ENCODE data around the gene BTG2.
A peak's percentile ranks its signal among the peaks of the same experiment; 100 is the strongest.

Gene BTG2

DNA sequence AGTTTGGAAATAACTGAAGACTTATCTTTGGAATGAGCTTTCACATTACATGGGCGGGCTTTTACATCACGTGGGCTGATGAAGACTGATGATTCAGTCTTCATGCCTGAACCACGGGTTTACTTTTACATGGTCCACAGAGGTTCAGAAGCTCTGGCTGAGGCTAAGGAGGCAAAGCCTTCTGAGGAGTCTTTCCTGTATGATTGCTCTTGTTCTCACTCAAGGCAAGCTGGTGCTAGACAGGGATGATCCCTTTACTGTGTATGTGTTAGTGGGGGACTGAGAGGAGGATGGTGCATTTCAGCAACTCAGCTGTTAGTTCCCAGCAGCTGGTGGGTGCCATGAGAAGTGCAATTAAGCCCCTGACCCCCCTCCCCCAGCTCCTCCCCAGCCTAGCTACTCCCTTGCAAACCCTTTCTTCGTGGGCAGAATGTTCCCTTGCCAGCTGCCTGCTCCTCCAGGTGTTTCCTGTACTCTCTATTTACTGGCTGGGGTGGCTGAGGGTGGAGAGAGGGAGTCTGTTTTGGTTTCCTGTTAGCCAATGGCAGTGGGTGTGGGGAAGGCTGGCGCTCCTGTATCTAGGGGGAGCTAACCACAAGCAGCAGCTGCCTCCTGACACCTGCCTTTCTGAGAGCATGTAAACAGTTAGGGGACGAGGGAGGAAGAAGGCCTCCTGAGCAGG lies 15.4 kb downstream of the BTG2 start:
- peaks cover 66% of the 10 kb centered on the region for H3F3A ChIP-seq (ENCODE audit: insufficient read depth, low read length)
- no peaks in the 10 kb centered on the region for H3K36me3 ChIP-seq (replicated peaks; ENCODE audit: insufficient read depth, low read length)
- H3K4me2 ChIP-seq (ENCODE audit: low read depth, low read length), result peak overlapping the region; percentile 95
- H3K27ac ChIP-seq (ENCODE audit: low read length), result peak overlapping the region; percentile 91
- H3K27me3 ChIP-seq (replicated peaks; ENCODE audit: insufficient read depth, low read length), result no peaks in the 10 kb centered on the region
- DNase-seq, result peak; percentile 100
- H4K20me1 ChIP-seq (ENCODE audit: insufficient read depth, low read length), result no peaks in the 10 kb centered on the region
- TF ChIP-seq EZH2 (optimal IDR thresholded peaks at IDR 0.05; ENCODE audit: low read depth, low read length), result no peak
- H3K4me3 ChIP-seq (ENCODE audit: low read length), result peak overlapping the region; percentile 31
- no peaks in the 10 kb centered on the region for H3K9me3 ChIP-seq (replicated peaks; ENCODE audit: insufficient read depth, low read length)
- peaks cover 67% of the 10 kb centered on the region for H3K4me1 ChIP-seq (ENCODE audit: low read length)
- H3K79me2 ChIP-seq (ENCODE audit: low read length), result peaks cover 33% of the 10 kb centered on the region
- H3K9me2 ChIP-seq (replicated peaks; ENCODE audit: insufficient read depth, low read length), result no peaks in the 10 kb centered on the region
- peak overlapping the region; percentile 57 for H3K9ac ChIP-seq (ENCODE audit: low read length)
- peak overlapping the region; percentile 13 for H2AFZ ChIP-seq (ENCODE audit: low read length)

DNA sequence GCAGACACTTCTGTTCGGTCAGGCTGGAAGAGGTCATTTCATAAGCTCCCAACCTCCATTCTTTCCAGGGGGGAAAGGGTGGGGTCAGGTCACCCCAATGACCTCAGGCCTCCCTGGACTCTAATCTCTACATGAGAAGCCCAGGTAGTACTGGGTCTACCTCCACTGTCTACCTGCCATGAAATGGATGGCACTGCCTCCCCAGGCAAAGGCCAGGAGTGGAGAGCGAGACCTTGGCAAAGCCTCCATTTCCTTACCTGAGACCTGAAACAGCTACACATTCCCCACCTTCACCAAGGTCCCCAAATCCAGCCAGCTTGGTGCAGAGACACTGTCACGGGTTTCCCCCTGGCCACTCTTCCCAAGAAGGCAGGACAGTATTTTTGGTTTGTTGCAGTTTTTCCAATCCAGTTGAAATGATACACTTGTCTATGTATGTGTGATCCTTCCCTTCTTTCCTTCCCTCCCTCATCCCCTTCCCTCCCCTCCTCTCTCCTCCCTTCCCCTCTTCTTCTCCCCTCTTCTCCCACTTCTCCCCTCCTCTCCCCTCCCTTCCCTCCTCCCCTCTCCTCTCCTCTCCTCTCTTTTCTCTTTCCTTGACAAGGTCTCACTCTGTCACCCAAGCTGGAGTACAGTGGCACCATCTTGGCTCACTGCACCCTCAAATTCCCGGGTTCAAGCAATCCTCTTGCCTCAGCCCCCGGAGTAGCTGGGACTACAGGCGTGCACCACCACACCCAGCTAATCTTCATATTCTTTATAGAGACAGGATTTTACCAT lies 16.1 kb downstream of the BTG2 start:
- DNase-seq, result no peak
- Histone ChIP-seq H3K4me3 (ENCODE audit: low read length) (peak overlapping the region; percentile 6; the same call in 1 of the 2 replicates), H3F3A (ENCODE audit: insufficient read depth, low read length) (peaks cover 73% of the 10 kb centered on the region), H3K27ac (ENCODE audit: low read length) (peak overlapping the region; percentile 91), H3K9me2 (replicated peaks; ENCODE audit: insufficient read depth, low read length) (no peaks in the 10 kb centered on the region), H2AFZ (ENCODE audit: low read length) (no peak overlapping the region), H3K4me1 (ENCODE audit: low read length) (peaks cover 75% of the 10 kb centered on the region), H4K20me1 (ENCODE audit: insufficient read depth, low read length) (no peaks in the 10 kb centered on the region), H3K9me3 (replicated peaks; ENCODE audit: insufficient read depth, low read length) (no peaks in the 10 kb centered on the region), H3K4me2 (ENCODE audit: low read depth, low read length) (peak overlapping the region; percentile 95), H3K9ac (ENCODE audit: low read length) (peak overlapping the region; percentile 57), H3K27me3 (replicated peaks; ENCODE audit: insufficient read depth, low read length) (no peaks in the 10 kb centered on the region), H3K36me3 (replicated peaks; ENCODE audit: insufficient read depth, low read length) (no peaks in the 10 kb centered on the region), H3K79me2 (ENCODE audit: low read length) (peaks cover 37% of the 10 kb centered on the region)
- TF ChIP-seq EZH2phosphoT487 (IDR thresholded peaks at IDR 0.05; ENCODE audit: low read length) (no peak), EZH2 (optimal IDR thresholded peaks at IDR 0.05; ENCODE audit: low read depth, low read length) (no peak)
- TF ChIP-seq, protein P1, sequence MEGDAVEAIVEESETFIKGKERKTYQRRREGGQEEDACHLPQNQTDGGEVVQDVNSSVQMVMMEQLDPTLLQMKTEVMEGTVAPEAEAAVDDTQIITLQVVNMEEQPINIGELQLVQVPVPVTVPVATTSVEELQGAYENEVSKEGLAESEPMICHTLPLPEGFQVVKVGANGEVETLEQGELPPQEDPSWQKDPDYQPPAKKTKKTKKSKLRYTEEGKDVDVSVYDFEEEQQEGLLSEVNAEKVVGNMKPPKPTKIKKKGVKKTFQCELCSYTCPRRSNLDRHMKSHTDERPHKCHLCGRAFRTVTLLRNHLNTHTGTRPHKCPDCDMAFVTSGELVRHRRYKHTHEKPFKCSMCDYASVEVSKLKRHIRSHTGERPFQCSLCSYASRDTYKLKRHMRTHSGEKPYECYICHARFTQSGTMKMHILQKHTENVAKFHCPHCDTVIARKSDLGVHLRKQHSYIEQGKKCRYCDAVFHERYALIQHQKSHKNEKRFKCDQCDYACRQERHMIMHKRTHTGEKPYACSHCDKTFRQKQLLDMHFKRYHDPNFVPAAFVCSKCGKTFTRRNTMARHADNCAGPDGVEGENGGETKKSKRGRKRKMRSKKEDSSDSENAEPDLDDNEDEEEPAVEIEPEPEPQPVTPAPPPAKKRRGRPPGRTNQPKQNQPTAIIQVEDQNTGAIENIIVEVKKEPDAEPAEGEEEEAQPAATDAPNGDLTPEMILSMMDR (IDR thresholded peaks at IDR 0.05; ENCODE audit: low read length), result no peak

DNA sequence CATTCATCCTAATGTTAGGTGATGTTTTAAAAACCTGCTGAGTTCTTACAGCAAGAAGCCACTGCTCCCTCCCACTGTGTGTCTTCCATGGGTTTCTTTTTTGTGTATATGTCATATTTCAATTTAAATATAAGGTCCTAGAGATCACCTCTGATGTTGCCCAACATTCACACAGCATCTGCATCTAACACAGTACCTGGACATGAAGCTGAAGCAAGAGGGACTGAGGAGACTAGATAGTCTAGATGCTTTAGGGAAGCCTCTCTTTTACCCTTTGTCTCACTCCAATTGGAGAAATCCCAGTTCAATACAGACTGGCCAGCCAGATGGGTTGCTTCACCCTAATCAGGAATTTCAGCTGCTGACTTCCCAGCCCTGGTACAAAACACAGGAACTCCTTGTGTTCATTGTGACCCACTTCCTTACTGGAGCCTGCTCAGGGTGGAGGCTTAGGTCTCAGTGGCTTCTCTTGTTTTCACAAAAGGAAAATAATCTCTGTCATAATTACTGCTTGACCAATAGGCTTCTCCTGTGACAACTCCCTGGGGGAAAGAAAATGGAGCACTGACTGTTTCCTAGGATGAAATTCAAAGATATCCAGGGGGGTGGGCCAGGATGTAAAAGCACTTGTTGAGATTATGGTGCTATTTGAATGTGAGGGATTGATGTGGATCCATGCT lies 17.3 kb downstream of the BTG2 start:
- no peak for DNase-seq
- H3K9ac ChIP-seq (ENCODE audit: low read length), result peak overlapping the region; percentile 73; the same call in 1 of the 2 replicates
- no peaks in the 10 kb centered on the region for H3K9me2 ChIP-seq (replicated peaks; ENCODE audit: insufficient read depth, low read length)
- no peaks in the 10 kb centered on the region for H3K27me3 ChIP-seq (replicated peaks; ENCODE audit: insufficient read depth, low read length)
- H3K4me1 ChIP-seq (ENCODE audit: low read length), result peaks cover 81% of the 10 kb centered on the region
- peak overlapping the region; percentile 91 for H3K27ac ChIP-seq (ENCODE audit: low read length)
- peak overlapping the region; percentile 95 for H3K4me2 ChIP-seq (ENCODE audit: low read depth, low read length)
- no peaks in the 10 kb centered on the region for H3K36me3 ChIP-seq (replicated peaks; ENCODE audit: insufficient read depth, low read length)
- no peaks in the 10 kb centered on the region for H3K9me3 ChIP-seq (replicated peaks; ENCODE audit: insufficient read depth, low read length)
- peak overlapping the region; percentile 17; the same call in 1 of the 2 replicates for H2AFZ ChIP-seq (ENCODE audit: low read length)
- no peaks in the 10 kb centered on the region for H4K20me1 ChIP-seq (ENCODE audit: insufficient read depth, low read length)
- peaks cover 81% of the 10 kb centered on the region for H3F3A ChIP-seq (ENCODE audit: insufficient read depth, low read length)
- H3K79me2 ChIP-seq (ENCODE audit: low read length), result peaks cover 38% of the 10 kb centered on the region
- no peak for TF ChIP-seq EZH2phosphoT487 (IDR thresholded peaks at IDR 0.05; ENCODE audit: low read length)
- TF ChIP-seq, protein P1 (IDR thresholded peaks at IDR 0.05; ENCODE audit: low read length), result no peak
- TF ChIP-seq EZH2 (optimal IDR thresholded peaks at IDR 0.05; ENCODE audit: low read depth, low read length), result no peak
- H3K4me3 ChIP-seq (ENCODE audit: low read length), result no peak overlapping the region
